ENCODE results near the gene TANC1. TPM values are rescaled to one million over a fixed set of nuclear protein-coding genes. Genes with fewer than 3 reads are reported as not detected.

The TANC1 gene
- total and polyA plus RNA-seq, 2 donors (not counting 3 experiments of a cell fraction or from before 2014, with no cell fraction given), result 58.9 to 99.4 TPM

- DNase-seq (ENCODE audit: low read depth, low spot score) (peak; percentile 30), FAIRE-seq (peak; percentile 57)
- peaks cover 2% of the 10 kb centered on the region for H4K20me1 ChIP-seq (replicated peaks; ENCODE audit: control insufficient read depth, extremely low read depth, insufficient read depth, low read length)
- POLR2A ChIA-PET, result no interaction called here
- no peak overlapping the region for H3K9ac ChIP-seq (replicated peaks; ENCODE audit: extremely low read depth, insufficient read depth, low read length)
- intact Hi-C loops (cut with micrococcal nuclease), result no loop called here
- no peak overlapping the region for H3K4me3 ChIP-seq (replicated peaks in 1 of 3; ENCODE audit: insufficient read depth in 1 of 3, low read depth in 1 of 3, low read length in 3 of 3)
- H3K9me1 ChIP-seq (replicated peaks; ENCODE audit: control insufficient read depth, extremely low read depth, insufficient read depth, low read length), result no peaks in the 10 kb centered on the region
- no peak overlapping the region for H3K27ac ChIP-seq (ENCODE audit: insufficient read depth, low read depth, low read length)
- no peak overlapping the region for H3K4me2 ChIP-seq (ENCODE audit: insufficient read depth, low read length)
- H3K4me1 ChIP-seq (ENCODE audit: control insufficient read depth, extremely low read depth, insufficient read depth, low read length), result peaks cover 9% of the 10 kb centered on the region
- dilution Hi-C loops (cut with MboI; ENCODE audit: extremely low pct_ligation_motif_present, low sequenced_read_pairs), result no loop called here
- H2AFZ ChIP-seq (ENCODE audit: low read depth, low read length), result no peak overlapping the region
- no TSS peak for BruUV-seq (replicated peaks)
- peaks cover 82% of the 10 kb centered on the region for H3K79me2 ChIP-seq (ENCODE audit: control insufficient read depth, insufficient read depth, low read length)
- H3K27me3 ChIP-seq (ENCODE audit: control insufficient read depth in 2 of 2, insufficient read depth in 2 of 2, low read length in 2 of 2), result no peaks in the 10 kb centered on the region
- peaks cover 0 to 8% of the 10 kb centered on the region in 2 experiments for H3K36me3 ChIP-seq (ENCODE audit: control insufficient read depth in 2 of 2, extremely low read depth in 1 of 2, insufficient read depth in 2 of 2, low read length in 2 of 2)
- CTCF ChIA-PET, result no interaction called here
- TF ChIP-seq JUN (IDR thresholded peaks at IDR 0.05; ENCODE audit: borderline replicate concordance, insufficient read depth, insufficient read length, low read depth) (peak; percentile 8), POLR2A (IDR thresholded peaks at IDR 0.05; ENCODE audit: low read depth, low read length) (no peak), FOS (IDR thresholded peaks at IDR 0.05; ENCODE audit: borderline replicate concordance, insufficient read depth, low read length) (peak; percentile 17), MYC (IDR thresholded peaks at IDR 0.05; ENCODE audit: low read depth, low read length) (no peak)
- peaks cover 6% of the 10 kb centered on the region for H3K9me3 ChIP-seq (replicated peaks; ENCODE audit: control insufficient read depth, insufficient read depth, low read length)
Observed at GRCh38 chr2:159010963-159011362, 42.5 kb downstream of the TANC1 start.

- no peak overlapping the region for H3K27ac ChIP-seq (ENCODE audit: insufficient read depth, low read depth, low read length)
- BruUV-seq (replicated peaks), result no TSS peak
- H3K27me3 ChIP-seq (ENCODE audit: control insufficient read depth in 2 of 2, insufficient read depth in 2 of 2, low read length in 2 of 2), result no peaks in the 10 kb centered on the region
- H4K20me1 ChIP-seq (replicated peaks; ENCODE audit: control insufficient read depth, extremely low read depth, insufficient read depth, low read length), result peaks cover 2% of the 10 kb centered on the region
- no peak for TF ChIP-seq POLR2A (IDR thresholded peaks at IDR 0.05; ENCODE audit: low read depth, low read length)
- TF ChIP-seq FOS (IDR thresholded peaks at IDR 0.05; ENCODE audit: borderline replicate concordance, insufficient read depth, low read length), result no peak
- TF ChIP-seq GATA2 (IDR thresholded peaks at IDR 0.05; ENCODE audit: insufficient read depth, insufficient read length, low read depth, low read length), result no peak
- TF ChIP-seq, protein P1, sequence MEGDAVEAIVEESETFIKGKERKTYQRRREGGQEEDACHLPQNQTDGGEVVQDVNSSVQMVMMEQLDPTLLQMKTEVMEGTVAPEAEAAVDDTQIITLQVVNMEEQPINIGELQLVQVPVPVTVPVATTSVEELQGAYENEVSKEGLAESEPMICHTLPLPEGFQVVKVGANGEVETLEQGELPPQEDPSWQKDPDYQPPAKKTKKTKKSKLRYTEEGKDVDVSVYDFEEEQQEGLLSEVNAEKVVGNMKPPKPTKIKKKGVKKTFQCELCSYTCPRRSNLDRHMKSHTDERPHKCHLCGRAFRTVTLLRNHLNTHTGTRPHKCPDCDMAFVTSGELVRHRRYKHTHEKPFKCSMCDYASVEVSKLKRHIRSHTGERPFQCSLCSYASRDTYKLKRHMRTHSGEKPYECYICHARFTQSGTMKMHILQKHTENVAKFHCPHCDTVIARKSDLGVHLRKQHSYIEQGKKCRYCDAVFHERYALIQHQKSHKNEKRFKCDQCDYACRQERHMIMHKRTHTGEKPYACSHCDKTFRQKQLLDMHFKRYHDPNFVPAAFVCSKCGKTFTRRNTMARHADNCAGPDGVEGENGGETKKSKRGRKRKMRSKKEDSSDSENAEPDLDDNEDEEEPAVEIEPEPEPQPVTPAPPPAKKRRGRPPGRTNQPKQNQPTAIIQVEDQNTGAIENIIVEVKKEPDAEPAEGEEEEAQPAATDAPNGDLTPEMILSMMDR (IDR thresholded peaks at IDR 0.05; ENCODE audit: extremely low read depth in 1 of 2, insufficient read depth in 1 of 2, low read depth in 1 of 2, low read length in 2 of 2), result no peak
- TF ChIP-seq, protein P2, sequence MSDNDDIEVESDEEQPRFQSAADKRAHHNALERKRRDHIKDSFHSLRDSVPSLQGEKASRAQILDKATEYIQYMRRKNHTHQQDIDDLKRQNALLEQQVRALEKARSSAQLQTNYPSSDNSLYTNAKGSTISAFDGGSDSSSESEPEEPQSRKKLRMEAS (IDR thresholded peaks at IDR 0.05; ENCODE audit: insufficient read depth, insufficient read length), result no peak
- TF ChIP-seq EZH2 (IDR thresholded peaks at IDR 0.05; ENCODE audit: borderline replicate concordance, low read depth, low read length, severe bottlenecking), result no peak
- TF ChIP-seq MYC (IDR thresholded peaks at IDR 0.05; ENCODE audit: low read depth, low read length), result no peak
- no peak for TF ChIP-seq JUN (IDR thresholded peaks at IDR 0.05; ENCODE audit: borderline replicate concordance, insufficient read depth, insufficient read length, low read depth)
- no peak for TF ChIP-seq POLR2AphosphoS5 (IDR thresholded peaks at IDR 0.05; ENCODE audit: insufficient read depth, low read depth, low read length)
- ChIA-PET POLR2A (no interaction called here), CTCF (interaction anchor here (1.0 to 1.8 kb wide), 4 partner anchors 14 to 53 kb away, joined by 3 to 6 read pairs (median 3); no protein-coding TSS in a partner anchor)
- no peaks in the 10 kb centered on the region for H3K9me1 ChIP-seq (replicated peaks; ENCODE audit: control insufficient read depth, extremely low read depth, insufficient read depth, low read length)
- peaks cover 0 to 8% of the 10 kb centered on the region in 2 experiments for H3K36me3 ChIP-seq (ENCODE audit: control insufficient read depth in 2 of 2, extremely low read depth in 1 of 2, insufficient read depth in 2 of 2, low read length in 2 of 2)
- no peak overlapping the region for H3K9ac ChIP-seq (replicated peaks; ENCODE audit: extremely low read depth, insufficient read depth, low read length)
- H3K4me3 ChIP-seq (replicated peaks in 1 of 3; ENCODE audit: insufficient read depth in 1 of 3, low read depth in 1 of 3, low read length in 3 of 3), result no peak overlapping the region
- intact Hi-C loops (cut with micrococcal nuclease) (no loop called here), dilution Hi-C loops (cut with MboI; ENCODE audit: extremely low pct_ligation_motif_present, low sequenced_read_pairs) (no loop called here)
- peaks cover 9% of the 10 kb centered on the region for H3K4me1 ChIP-seq (ENCODE audit: control insufficient read depth, extremely low read depth, insufficient read depth, low read length)
- peaks cover 6% of the 10 kb centered on the region for H3K9me3 ChIP-seq (replicated peaks; ENCODE audit: control insufficient read depth, insufficient read depth, low read length)
- H2AFZ ChIP-seq (ENCODE audit: low read depth, low read length), result no peak overlapping the region
- H3K79me2 ChIP-seq (ENCODE audit: control insufficient read depth, insufficient read depth, low read length), result peaks cover 84% of the 10 kb centered on the region
- H3K4me2 ChIP-seq (ENCODE audit: insufficient read depth, low read length), result no peak overlapping the region
- FAIRE-seq (no peak), DNase-seq (ENCODE audit: low read depth, low spot score) (no peak)
Observed at GRCh38 chr2:159012142-159012541, 43.7 kb downstream of the TANC1 start.
